Right lobe of liver (tissue), 4 donors: ENCODE results near the gene EDIL3.

ENCODE experiments used
- CTCF ChIP-seq, 4 donors: fragments of 200-600 bp in 3 of 4; fragments of 450-650 bp in 1 of 4; IDR thresholded peaks; one replicate each; pipeline versions ENCODE4 v1.5.1 to v1.8.0; 2016 to 2022; ENCODE audit warnings: antibody characterized with exemption in 4 of 4, mild to moderate bottlenecking in 2 of 4
- POLR2A ChIP-seq: fragments of 450-650 bp; IDR thresholded peaks from one replicate; pipeline ENCODE4 v1.6.1; 2017; ENCODE audit warnings: antibody characterized with exemption, mild to moderate bottlenecking
- donor health status: DM: no; HTN: no; CAD: no.
- donor health status: DM: no; HTN: no; CAD: no.
- donor health status: DM: no; HTN: yes; CAD: no.

- no peak for TF ChIP-seq CTCF (IDR thresholded peaks at IDR 0.05)
- no peak for TF ChIP-seq POLR2A
Observed at GRCh38 chr5:84181093-84181492, 203.6 kb downstream of the EDIL3 start.
